Panc1 (cell line): ENCODE measurements around the gene KIF26B.

ENCODE experiments used
- POLR2AphosphoS5 ChIP-seq: IDR thresholded peaks from 2 replicates; pipeline ENCODE4 v1.6.1; 2012; ENCODE audit warnings: mild to moderate bottlenecking, low read depth, low read length, moderate library complexity
- REST ChIP-seq, 2 experiments: IDR thresholded peaks; 2 replicates each; pipeline ENCODE4 v1.6.1; 2011 to 2012; ENCODE audit warnings: low read depth in 2 of 2, control low read depth in 1 of 2, low read length in 1 of 2, mild to moderate bottlenecking in 1 of 2, moderate library complexity in 1 of 2; ENCODE audit not compliant: insufficient read depth in 1 of 2
- SIN3A ChIP-seq: IDR thresholded peaks from 2 replicates; pipeline ENCODE4 v1.6.1; 2012; ENCODE audit warnings: low read depth, mild to moderate bottlenecking, low read length, moderate library complexity, borderline replicate concordance; ENCODE audit not compliant: insufficient read depth
- TCF7L2 ChIP-seq: IDR thresholded peaks from 2 replicates; pipeline ENCODE4 v1.6.1; 2011; ENCODE audit warnings: mild to moderate bottlenecking, low read depth, low read length, inconsistent platforms
- TF ChIP-seq, protein P1 (sequence below): fragments of 450-650 bp; IDR thresholded peaks from 2 replicates; pipeline ENCODE4 v1.5.1; 2017; ENCODE audit warnings: mild to moderate bottlenecking

DNA sequence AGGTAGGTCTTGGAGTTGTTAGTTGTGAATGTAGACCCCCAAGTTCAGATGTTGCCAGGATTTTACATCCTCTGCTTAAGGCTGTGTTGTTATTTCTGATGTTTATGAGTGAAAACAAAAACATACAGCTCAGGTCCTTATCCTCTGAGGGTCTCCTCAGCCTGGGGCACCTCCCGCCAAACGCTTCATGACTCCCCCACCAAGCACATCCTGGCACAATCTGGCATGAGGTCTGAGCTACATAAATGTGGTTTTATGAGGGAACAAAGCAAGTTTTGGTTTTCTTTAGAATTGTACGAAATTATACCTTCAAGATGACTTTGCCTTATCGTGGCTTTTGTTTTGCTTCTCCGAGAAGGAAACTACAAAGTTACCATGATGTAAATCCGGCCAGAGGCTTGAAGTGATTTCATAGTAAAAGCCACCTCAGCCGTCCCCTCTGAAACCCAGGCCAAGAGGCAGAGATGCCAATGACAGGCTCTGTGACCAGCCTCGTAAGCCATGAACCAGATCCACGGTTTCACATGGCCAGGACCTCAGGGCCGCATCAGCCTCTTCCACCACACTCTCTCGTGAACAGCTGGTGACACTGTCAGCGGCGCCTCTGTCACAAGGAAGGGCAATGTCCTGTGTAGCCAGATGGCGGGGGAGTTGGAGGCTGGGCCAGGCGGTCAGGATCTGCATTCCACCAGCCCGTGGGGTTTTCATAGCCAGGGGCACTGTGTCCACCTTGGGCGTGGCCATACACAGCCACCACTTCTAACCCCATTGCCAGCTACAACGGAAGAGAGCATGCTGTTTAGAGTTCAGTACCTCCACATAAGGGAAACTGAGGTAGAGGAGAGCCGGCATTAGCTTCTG lies 199.4 kb downstream of the KIF26B start:
- TF ChIP-seq, protein P1, sequence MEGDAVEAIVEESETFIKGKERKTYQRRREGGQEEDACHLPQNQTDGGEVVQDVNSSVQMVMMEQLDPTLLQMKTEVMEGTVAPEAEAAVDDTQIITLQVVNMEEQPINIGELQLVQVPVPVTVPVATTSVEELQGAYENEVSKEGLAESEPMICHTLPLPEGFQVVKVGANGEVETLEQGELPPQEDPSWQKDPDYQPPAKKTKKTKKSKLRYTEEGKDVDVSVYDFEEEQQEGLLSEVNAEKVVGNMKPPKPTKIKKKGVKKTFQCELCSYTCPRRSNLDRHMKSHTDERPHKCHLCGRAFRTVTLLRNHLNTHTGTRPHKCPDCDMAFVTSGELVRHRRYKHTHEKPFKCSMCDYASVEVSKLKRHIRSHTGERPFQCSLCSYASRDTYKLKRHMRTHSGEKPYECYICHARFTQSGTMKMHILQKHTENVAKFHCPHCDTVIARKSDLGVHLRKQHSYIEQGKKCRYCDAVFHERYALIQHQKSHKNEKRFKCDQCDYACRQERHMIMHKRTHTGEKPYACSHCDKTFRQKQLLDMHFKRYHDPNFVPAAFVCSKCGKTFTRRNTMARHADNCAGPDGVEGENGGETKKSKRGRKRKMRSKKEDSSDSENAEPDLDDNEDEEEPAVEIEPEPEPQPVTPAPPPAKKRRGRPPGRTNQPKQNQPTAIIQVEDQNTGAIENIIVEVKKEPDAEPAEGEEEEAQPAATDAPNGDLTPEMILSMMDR = no peak
- TF ChIP-seq POLR2AphosphoS5 = no peak
- no peak for TF ChIP-seq SIN3A
- TF ChIP-seq REST (IDR thresholded peaks at IDR 0.05; ENCODE audit: insufficient read depth in 1 of 2, low read depth in 2 of 2, low read length in 1 of 2) = no peak
- no peak for TF ChIP-seq TCF7L2
